H9 (cell line): ENCODE measurements around the gene TIAL1. TPM values are rescaled to one million over a fixed set of nuclear protein-coding genes. Genes with fewer than 3 reads are reported as not detected.

Source experiments
- DNase-seq: peaks from one replicate; pipeline ENCODE4 v3.0.0-alpha.2; 2017
- H2AFZ ChIP-seq: one replicate; pipeline ENCODE4 v1.6.1; 2013; ENCODE audit warnings: mild to moderate bottlenecking, low read length, control low read depth, moderate library complexity
- H2AK5ac ChIP-seq: 2 replicates; pipeline ENCODE4 v1.6.1; 2013; ENCODE audit warnings: low read length, control low read depth, mixed read lengths; ENCODE audit not compliant: insufficient read length
- H2BK120ac ChIP-seq: one replicate; pipeline ENCODE4 v1.6.1; 2013; ENCODE audit warnings: low read depth, mild to moderate bottlenecking, low read length, control low read depth, inconsistent platforms; ENCODE audit not compliant: poor library complexity, severe bottlenecking
- H2BK12ac ChIP-seq: 2 replicates; pipeline ENCODE4 v1.6.1; 2013; ENCODE audit warnings: low read length, control low read depth, mixed read lengths, low read depth; ENCODE audit not compliant: insufficient read length
- H2BK15ac ChIP-seq: 2 replicates; pipeline ENCODE4 v1.6.1; 2013; ENCODE audit warnings: low read depth, low read length, control low read depth
- H2BK20ac ChIP-seq: one replicate; pipeline ENCODE4 v1.6.1; 2013; ENCODE audit warnings: low read depth, mild to moderate bottlenecking, low read length, control low read depth, inconsistent platforms; ENCODE audit not compliant: poor library complexity, severe bottlenecking
- H2BK5ac ChIP-seq: 2 replicates; pipeline ENCODE4 v1.6.1; 2013; ENCODE audit warnings: low read length, control low read depth, mixed read lengths; ENCODE audit not compliant: insufficient read length
- H3K14ac ChIP-seq: 2 replicates; pipeline ENCODE4 v1.6.1; 2013; ENCODE audit warnings: low read length, control low read depth; ENCODE audit not compliant: insufficient read depth
- H3K18ac ChIP-seq: 2 replicates; pipeline ENCODE4 v1.6.1; 2013; ENCODE audit warnings: low read depth, mild to moderate bottlenecking, mixed read lengths, low read length, control low read depth; ENCODE audit not compliant: insufficient read length
- H3K23ac ChIP-seq: 2 replicates; pipeline ENCODE4 v1.6.1; 2013; ENCODE audit warnings: low read length, control low read depth, mixed read lengths, low read depth; ENCODE audit not compliant: insufficient read length
- H3K23me2 ChIP-seq: 2 replicates; pipeline ENCODE4 v1.6.1; 2013; ENCODE audit warnings: low read depth, mild to moderate bottlenecking, mixed read lengths, low read length, control low read depth; ENCODE audit not compliant: insufficient read length, poor library complexity, severe bottlenecking
- H3K27ac ChIP-seq: 2 replicates; pipeline ENCODE4 v1.5.1; 2013; ENCODE audit warnings: low read length, control low read depth, mixed read lengths, low read depth; ENCODE audit not compliant: insufficient read length
- H3K27me3 ChIP-seq: 2 replicates; pipeline ENCODE4 v1.6.1; 2013; ENCODE audit warnings: low read length, control low read depth, inconsistent platforms; ENCODE audit not compliant: insufficient read depth
- H3K4ac ChIP-seq: 2 replicates; pipeline ENCODE4 v1.6.1; 2013; ENCODE audit warnings: low read depth, mild to moderate bottlenecking, control low read depth, inconsistent platforms, low read length, moderate library complexity
- H3K4me1 ChIP-seq: 2 replicates; pipeline ENCODE4 v1.6.1; 2013; ENCODE audit warnings: low read length, control low read depth, inconsistent platforms; ENCODE audit not compliant: insufficient read depth
- H3K4me2 ChIP-seq: 2 replicates; pipeline ENCODE4 v1.6.1; 2013; ENCODE audit warnings: low read length, control low read depth, mixed read lengths; ENCODE audit not compliant: insufficient read length, insufficient read depth
- H3K56ac ChIP-seq: 2 replicates; pipeline ENCODE4 v1.6.1; 2013; ENCODE audit warnings: low read depth, mild to moderate bottlenecking, mixed read lengths, low read length, control low read depth; ENCODE audit not compliant: insufficient read length
- H3K79me1 ChIP-seq: 2 replicates; pipeline ENCODE4 v1.6.1; 2013; ENCODE audit warnings: low read depth, mild to moderate bottlenecking, moderate library complexity, low read length, control low read depth, inconsistent platforms; ENCODE audit not compliant: insufficient read depth, poor library complexity, severe bottlenecking
- H3K79me2 ChIP-seq: 2 replicates; pipeline ENCODE4 v1.6.1; 2013; ENCODE audit warnings: low read length, control low read depth, inconsistent platforms; ENCODE audit not compliant: insufficient read depth
- H3K9ac ChIP-seq: 2 replicates; pipeline ENCODE4 v1.6.1; 2013; ENCODE audit warnings: low read length, control low read depth, mixed read lengths; ENCODE audit not compliant: insufficient read length; ENCODE audit errors: extremely low read depth
- H3K9me3 ChIP-seq: one replicate; pipeline ENCODE4 v1.6.1; 2013; ENCODE audit warnings: low read depth, low read length, inconsistent platforms; ENCODE audit not compliant: control insufficient read depth
- H3T11ph ChIP-seq: one replicate; pipeline ENCODE4 v1.6.1; 2013; ENCODE audit warnings: mild to moderate bottlenecking, low read length, control low read depth, inconsistent platforms
- H4K20me1 ChIP-seq: one replicate; pipeline ENCODE4 v1.6.1; 2013; ENCODE audit not compliant: control insufficient read depth, insufficient read length, insufficient read depth
- H4K5ac ChIP-seq: 2 replicates; pipeline ENCODE4 v1.6.1; 2013; ENCODE audit warnings: low read depth, mild to moderate bottlenecking, mixed read lengths, low read length, control low read depth; ENCODE audit not compliant: insufficient read length
- H4K8ac ChIP-seq: replicated peaks from 2 replicates; pipeline ENCODE4 v1.6.1; 2013; ENCODE audit warnings: low read length, control low read depth, mixed read lengths, low read depth; ENCODE audit not compliant: insufficient read length
- H4K91ac ChIP-seq: 2 replicates; pipeline ENCODE4 v1.6.1; 2013; ENCODE audit warnings: low read depth, mild to moderate bottlenecking, moderate library complexity, mixed read lengths, low read length, control low read depth; ENCODE audit not compliant: insufficient read length
- H3K27ac Mint-ChIP-seq, 3 experiments: 2 replicates in 2 of 3; 3 replicates in 1 of 3; pipeline ENCODE4 v1.8.0; 2020 to 2021; ENCODE audit warnings: mixed read lengths in 3 of 3, mild to moderate bottlenecking in 1 of 3, moderate library complexity in 1 of 3
- H3K27me3 Mint-ChIP-seq: 2 replicates; pipeline ENCODE4 v1.8.0; 2021; ENCODE audit warnings: low read depth, mild to moderate bottlenecking, moderate library complexity, mixed read lengths
- H3K36me3 Mint-ChIP-seq, 3 experiments: 2 replicates in 2 of 3; 3 replicates in 1 of 3; pipeline ENCODE4 v1.8.0; 2020 to 2021; ENCODE audit warnings: low read depth in 3 of 3, mixed read lengths in 3 of 3; ENCODE audit not compliant: insufficient read depth in 1 of 3
- H3K4me1 Mint-ChIP-seq, 2 experiments: 2 replicates each; pipeline ENCODE4 v1.8.0; 2020; ENCODE audit warnings: mixed read lengths in 2 of 2
- H3K4me3 Mint-ChIP-seq, 2 experiments: 2 replicates in 1 of 2; 3 replicates in 1 of 2; pipeline ENCODE4 v1.8.0; 2020 to 2021; ENCODE audit warnings: mild to moderate bottlenecking in 2 of 2, mixed read lengths in 2 of 2, moderate library complexity in 1 of 2
- H3K9me3 Mint-ChIP-seq, 2 experiments: 2 replicates in 1 of 2; 3 replicates in 1 of 2; pipeline ENCODE4 v1.8.0; 2020; ENCODE audit warnings: mild to moderate bottlenecking in 2 of 2, mixed read lengths in 2 of 2, moderate library complexity in 1 of 2
- WGBS: extraction: QIAGEN DNeasy Blood & Tissue Kit; methylation state at CpG from one replicate; pipeline ENCODE4 v1.1.7; 2013; ENCODE audit warnings: missing lambda C conversion rate, low lambda C conversion rate, mixed read lengths; ENCODE audit not compliant: insufficient read length; ENCODE audit errors: extremely low coverage; 5-methylcytosine and 5-hydroxymethylcytosine counted together
- total RNA-seq: library from RNA; stranded (reverse); gene quantifications from 2 replicates; pipeline ENCODE4 v1.2.1, GENCODE V29; 2021
- TF ChIP-seq, protein P1 (sequence below): fragments of 200-600 bp; sonication (generic); conservative IDR thresholded peaks from 3 replicates; pipeline ENCODE4 v1.8.0; 2021; ENCODE audit warnings: antibody characterized with exemption, mild to moderate bottlenecking

Gene TIAL1
- total RNA-seq, 1 experiment from 2014 or later, result 146 TPM

DNA sequence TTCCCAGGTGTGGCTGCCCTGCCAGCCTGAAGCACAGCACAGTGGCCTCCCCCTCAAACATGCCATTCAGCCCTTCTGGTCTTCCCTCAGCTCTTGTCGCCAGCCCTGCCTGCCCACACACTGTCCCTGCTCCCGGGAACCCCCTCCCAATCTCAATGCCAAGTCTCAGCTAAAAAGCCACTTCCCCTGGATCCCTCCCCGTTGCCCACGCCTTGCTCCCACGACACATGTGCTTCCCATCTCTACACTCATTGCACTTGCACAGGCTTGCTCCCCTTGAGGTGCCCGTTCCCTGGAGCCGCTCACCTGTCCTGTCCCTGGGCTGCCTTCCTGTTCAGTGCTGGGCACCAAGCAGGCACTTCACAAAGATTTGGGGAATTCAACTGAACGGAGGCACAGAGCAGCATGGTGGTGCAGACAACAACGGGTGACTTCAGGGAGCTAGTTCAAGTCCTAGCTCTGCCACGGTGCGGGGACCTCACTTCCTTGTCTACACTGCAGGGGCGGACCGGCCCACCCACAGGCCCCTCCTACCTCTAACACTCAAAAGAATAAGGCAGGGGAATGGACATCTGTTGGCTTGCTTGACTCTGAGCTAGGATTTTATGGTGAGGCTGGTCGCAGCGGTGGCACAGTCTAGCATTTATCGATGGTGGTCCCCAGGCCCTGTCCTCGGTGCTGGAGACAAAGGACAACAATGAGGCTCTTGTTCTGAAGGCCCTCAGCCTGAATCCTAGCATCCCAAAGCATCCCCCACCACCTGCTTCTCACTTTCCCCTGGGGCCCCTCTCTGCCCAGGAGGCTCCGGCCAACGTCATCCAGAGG, 72.7 kb downstream of the TIAL1 start:
- no peak overlapping the region for H2BK20ac ChIP-seq
- peaks cover 10 to 12% of the 10 kb centered on the region in 2 experiments for H3K4me1 Mint-ChIP-seq
- no peak overlapping the region for H2BK12ac ChIP-seq
- H3K23ac ChIP-seq, result no peak overlapping the region
- no peak overlapping the region for H3K14ac ChIP-seq
- H3K4me1 ChIP-seq, result no peaks in the 10 kb centered on the region
- no peak overlapping the region for H3T11ph ChIP-seq
- H3K79me2 ChIP-seq, result no peaks in the 10 kb centered on the region
- no peak overlapping the region for H4K5ac ChIP-seq
- no peak overlapping the region for H2AK5ac ChIP-seq
- H4K20me1 ChIP-seq, result no peaks in the 10 kb centered on the region
- TF ChIP-seq, protein P1, sequence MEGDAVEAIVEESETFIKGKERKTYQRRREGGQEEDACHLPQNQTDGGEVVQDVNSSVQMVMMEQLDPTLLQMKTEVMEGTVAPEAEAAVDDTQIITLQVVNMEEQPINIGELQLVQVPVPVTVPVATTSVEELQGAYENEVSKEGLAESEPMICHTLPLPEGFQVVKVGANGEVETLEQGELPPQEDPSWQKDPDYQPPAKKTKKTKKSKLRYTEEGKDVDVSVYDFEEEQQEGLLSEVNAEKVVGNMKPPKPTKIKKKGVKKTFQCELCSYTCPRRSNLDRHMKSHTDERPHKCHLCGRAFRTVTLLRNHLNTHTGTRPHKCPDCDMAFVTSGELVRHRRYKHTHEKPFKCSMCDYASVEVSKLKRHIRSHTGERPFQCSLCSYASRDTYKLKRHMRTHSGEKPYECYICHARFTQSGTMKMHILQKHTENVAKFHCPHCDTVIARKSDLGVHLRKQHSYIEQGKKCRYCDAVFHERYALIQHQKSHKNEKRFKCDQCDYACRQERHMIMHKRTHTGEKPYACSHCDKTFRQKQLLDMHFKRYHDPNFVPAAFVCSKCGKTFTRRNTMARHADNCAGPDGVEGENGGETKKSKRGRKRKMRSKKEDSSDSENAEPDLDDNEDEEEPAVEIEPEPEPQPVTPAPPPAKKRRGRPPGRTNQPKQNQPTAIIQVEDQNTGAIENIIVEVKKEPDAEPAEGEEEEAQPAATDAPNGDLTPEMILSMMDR, result no peak
- peaks cover 2% of the 10 kb centered on the region; the same call in 1 of the 2 replicates for H3K27me3 Mint-ChIP-seq
- H3K36me3 Mint-ChIP-seq, result no peaks in the 10 kb centered on the region
- no peak overlapping the region for H2AFZ ChIP-seq
- H3K9me3 Mint-ChIP-seq, result no peaks in the 10 kb centered on the region
- H3K4me3 Mint-ChIP-seq, result no peak overlapping the region
- no peaks in the 10 kb centered on the region for H3K79me1 ChIP-seq
- no peak overlapping the region for H3K27ac ChIP-seq
- no peak overlapping the region for H2BK5ac ChIP-seq
- no peak for DNase-seq
- WGBS, result no CpG with 5 or more reads among the region's 19 CpGs
- H3K23me2 ChIP-seq, result no peaks in the 10 kb centered on the region
- H4K91ac ChIP-seq, result no peak overlapping the region
- no peak overlapping the region for H3K4me2 ChIP-seq
- H3K56ac ChIP-seq, result no peak overlapping the region
- H2BK120ac ChIP-seq, result no peak overlapping the region
- H3K27me3 ChIP-seq, result no peaks in the 10 kb centered on the region
- H3K18ac ChIP-seq, result no peak overlapping the region
- H3K27ac Mint-ChIP-seq, result peak overlapping the region in 1 of 3 experiments; percentile 12; a peak in 2 of 7 replicates
- no peak overlapping the region for H2BK15ac ChIP-seq
- H3K9me3 ChIP-seq, result no peaks in the 10 kb centered on the region
- no peak overlapping the region for H3K9ac ChIP-seq
- no peak overlapping the region for H4K8ac ChIP-seq
- H3K4ac ChIP-seq, result no peak overlapping the region

Other genes with a start within 250 kb of the TIAL1 start
- gene RGS10, start 54.2 kb downstream of the TIAL1 start, total RNA-seq, result 9.8 and 10.6 TPM in 2 replicates
- 11.1 and 11.4 TPM in 2 replicates for gene BAG3, start 54.4 kb upstream of the TIAL1 start, total RNA-seq
- 108 and 111 TPM in 2 replicates for gene INPP5F, start 129.1 kb upstream of the TIAL1 start, total RNA-seq